HepG2 (cell line): ENCODE results near the gene MAPK8IP1. TPM values are rescaled to one million over a fixed set of nuclear protein-coding genes. Genes with fewer than 3 reads are reported as not detected.

Experiments
- ATAC-seq: fragments of 200-7000 bp; cut with Tn5 transposase; 3 replicates; pipeline ENCODE4 v1.9.1; 2020; ENCODE audit warnings: mild to moderate bottlenecking, moderate library complexity
- BruUV-seq: library from RNA; stranded (reverse); fragments of 400-500 nt; replicated peaks from 2 replicates; lab custom pipeline; 2021; lab: Mats Ljungman, UMichigan
- CTCF ChIA-PET: fragments of 300-600 bp; formaldehyde crosslinking; extraction: SDS; loops from one replicate; lab custom pipeline; 2021; ENCODE audit warnings: low total read pairs, inconsistent platforms, low intra/inter-chr PET ratio; lab: Yijun Ruan, JAX
- POLR2A ChIA-PET: fragments of 350-600 bp; sonication (Branson Sonifier 250); formaldehyde crosslinking; loops from one replicate; lab custom pipeline; 2020; ENCODE audit warnings: antibody characterized with exemption, inconsistent platforms; lab: Yijun Ruan, JAX
- DNase-seq: peaks from one replicate; pipeline ENCODE4 v3.0.0-alpha.2; 2015; ENCODE audit warnings: low spot score
- FAIRE-seq: peaks from 3 replicates; lab custom pipeline; 2011; peaks lifted over from hg19 to GRCh38; lab: Jason Lieb, UNC
- H2AFZ ChIP-seq: one replicate; pipeline ENCODE4 v1.6.1; 2011; ENCODE audit warnings: low read length, inconsistent platforms
- H3K27ac ChIP-seq: fragments of 300-600 bp; 3 replicates; pipeline ENCODE4 v1.8.0; 2011; ENCODE audit warnings: mixed run types, mild to moderate bottlenecking, mixed read lengths, low read length, inconsistent platforms; ENCODE audit not compliant: insufficient read depth; ENCODE audit errors: extremely low read length
- H3K27me3 ChIP-seq, 2 experiments: fragments of 200-600 bp in 1 of 2; 2 replicates in 1 of 2; 3 replicates in 1 of 2; pipeline versions ENCODE4 v1.6.0 to v1.8.0; 2011; ENCODE audit warnings: low read length in 2 of 2, mild to moderate bottlenecking in 2 of 2, moderate library complexity in 2 of 2, inconsistent platforms in 1 of 2; ENCODE audit not compliant: insufficient read depth in 2 of 2, control insufficient read depth in 1 of 2
- H3K36me3 ChIP-seq, 2 experiments: fragments of 200-600 bp in 1 of 2; replicated peaks in 1 of 2; 2 replicates in 1 of 2; 3 replicates in 1 of 2; pipeline versions ENCODE4 v1.5.1 to v1.8.0; 2011; ENCODE audit warnings: low read length in 2 of 2, inconsistent platforms in 1 of 2; ENCODE audit not compliant: insufficient read depth in 2 of 2, control insufficient read depth in 1 of 2
- H3K4me1 ChIP-seq: 2 replicates; pipeline ENCODE4 v1.5.1; 2012; ENCODE audit warnings: low read length, inconsistent platforms; ENCODE audit not compliant: insufficient read depth
- H3K4me2 ChIP-seq: 2 replicates; pipeline ENCODE4 v1.6.0; 2011; ENCODE audit warnings: low read depth, low read length, inconsistent platforms
- H3K4me3 ChIP-seq, 3 experiments: fragments of 200-600 bp in 1 of 3; sonication (generic), shearing (Covaris generic) in 1 of 3; replicated peaks in 1 of 3; 2 replicates each; pipeline ENCODE4 v1.5.1; 2011 to 2016; ENCODE audit warnings: low read length in 3 of 3, inconsistent platforms in 2 of 3, low read depth in 2 of 3, mild to moderate bottlenecking in 2 of 3, control low read depth in 1 of 3, mixed read lengths in 1 of 3; ENCODE audit not compliant: insufficient read depth in 1 of 3
- H3K79me2 ChIP-seq: one replicate; pipeline ENCODE4 v1.6.1; 2011; ENCODE audit warnings: low read length, inconsistent platforms; ENCODE audit not compliant: insufficient read depth
- H3K9ac ChIP-seq: 2 replicates; pipeline ENCODE4 v1.6.0; 2011; ENCODE audit warnings: mild to moderate bottlenecking, low read depth, low read length, inconsistent platforms; ENCODE audit not compliant: insufficient read depth
- H3K9me3 ChIP-seq: 2 replicates; pipeline ENCODE4 v1.5.1; 2012; ENCODE audit warnings: mild to moderate bottlenecking, low read length
- H4K20me1 ChIP-seq: 2 replicates; pipeline ENCODE4 v1.6.0; 2011; ENCODE audit warnings: inconsistent platforms, mild to moderate bottlenecking, low read length, moderate library complexity; ENCODE audit not compliant: insufficient read depth
- ATF2 ChIP-seq: sonication (generic); formaldehyde crosslinking; IDR thresholded peaks from 2 replicates; pipeline ENCODE4 v1.4.0; 2020; ENCODE audit warnings: missing genetic modification reagents
- HMG20A ChIP-seq: IDR thresholded peaks from 2 replicates; pipeline ENCODE4 v1.6.1; 2016; ENCODE audit warnings: borderline replicate concordance
- HNRNPH1 ChIP-seq: fragments of 200-400 bp; formaldehyde crosslinking; optimal IDR thresholded peaks from 2 replicates; pipeline ENCODE3; 2017; ENCODE audit warnings: mild to moderate bottlenecking, low read depth, low read length
- HOXA3 ChIP-seq: sonication (generic); formaldehyde crosslinking; IDR thresholded peaks from 2 replicates; pipeline ENCODE4 v1.5.0; 2020; ENCODE audit warnings: missing genetic modification reagents
- KAT7 ChIP-seq: IDR thresholded peaks from 2 replicates; pipeline ENCODE4 v1.6.1; 2018; ENCODE audit warnings: borderline replicate concordance, missing compliant biosample characterization
- MEIS2 ChIP-seq: sonication (generic); formaldehyde crosslinking; IDR thresholded peaks from 2 replicates; pipeline ENCODE4 v1.9.0; 2021; ENCODE audit warnings: mild to moderate bottlenecking, missing genetic modification reagents
- POGK ChIP-seq: sonication (generic); formaldehyde crosslinking; conservative IDR thresholded peaks from 2 replicates; pipeline ENCODE4 v1.8.0; 2022; ENCODE audit warnings: mild to moderate bottlenecking, moderate library complexity, missing genetic modification reagents
- REPIN1 ChIP-seq: sonication (generic); formaldehyde crosslinking; IDR thresholded peaks from 2 replicates; pipeline ENCODE4 v1.8.0; 2022; ENCODE audit warnings: missing genetic modification reagents, low read depth, mild to moderate bottlenecking, borderline replicate concordance
- SSRP1 ChIP-seq: IDR thresholded peaks from 2 replicates; pipeline ENCODE4 v1.6.1; 2016; ENCODE audit warnings: control low read depth
- TCF7 ChIP-seq: sonication (generic); IDR thresholded peaks from 2 replicates; pipeline ENCODE4 v1.6.1; 2016; ENCODE audit warnings: antibody characterized with exemption, low read depth
- U2AF1 ChIP-seq: fragments of 200-400 bp; formaldehyde crosslinking; optimal IDR thresholded peaks from 2 replicates; pipeline ENCODE3; 2017; ENCODE audit warnings: mild to moderate bottlenecking, low read depth, low read length
- ZBTB20 ChIP-seq: sonication (generic); formaldehyde crosslinking; IDR thresholded peaks from 2 replicates; pipeline ENCODE4 v1.8.1; 2023; ENCODE audit warnings: missing genetic modification reagents, low read depth, mild to moderate bottlenecking, borderline replicate concordance
- ZNF850 ChIP-seq: sonication (generic); formaldehyde crosslinking; conservative IDR thresholded peaks from 2 replicates; pipeline ENCODE4 v1.9.0; 2021; ENCODE audit warnings: mild to moderate bottlenecking, missing genetic modification reagents
- WGBS: methylation state at CpG from one replicate; pipeline ENCODE4 v1.1.6; 2017; ENCODE audit warnings: low lambda C conversion rate; 5-methylcytosine and 5-hydroxymethylcytosine counted together
- in situ Hi-C: cut with HindIII; loops from 2 replicates; pipeline ENCODE4 v1.10.0; 2017; ENCODE audit warnings: low pct_unique_long_range_greater_than_20kb; ENCODE audit not compliant: extremely low pct_ligation_motif_present
- intact Hi-C: fragments of 100-400 bp; cut with micrococcal nuclease; formaldehyde crosslinking; loops from one replicate; pipeline ENCODE4 v1.10.0; 2022; ENCODE audit not compliant: unreplicated experiment
- polyA plus RNA-seq, 8 experiments: library from polyadenylated mRNA; depleted of rRNA in 3 of 8; stranded (reverse) in 7 of 8; unstranded in 1 of 8; fragments of >200 nt; fragmentation: Illumina TruSeq in 4 of 8; extraction: Trizol in 4 of 8; gene quantifications; 2 replicates each; pipeline versions ENCODE4 v1.2.1 to v1.2.3, GENCODE V29; 2011 to 2016; ENCODE audit warnings: low read depth in 4 of 8, missing spikeins in 1 of 8, mixed read lengths in 1 of 8; ENCODE audit not compliant: insufficient read depth in 1 of 8
- total RNA-seq, 5 experiments: library from RNA; depleted of rRNA; stranded (reverse); fragments of >200 nt; fragmentation: Illumina TruSeq; extraction: Trizol; gene quantifications; 2 replicates each; pipeline ENCODE4 v1.2.3, GENCODE V29; 2016; ENCODE audit warnings: low read depth in 1 of 5

Gene MAPK8IP1
- total and polyA plus RNA-seq, 2 of the 13 experiments (the other 11 are each of a cell fraction or from before 2014, with no cell fraction given), result 2.2 to 4.2 TPM

GRCh38 chr11:45846974-45847910, 38.2 kb upstream of the MAPK8IP1 start, which contains the start of gene CRY2:
TSS of gene CRY2 (plus strand) at chr11:45847475. CDS start at chr11:45847491, 16 bp downstream.
- FAIRE-seq, result peak; percentile 53
- peak within 1 kb of the TSS; percentile 77 to 97 (median 96) for H3K4me3 ChIP-seq
- CTCF ChIA-PET, result no interaction called here
- peak; percentile 91 for TF ChIP-seq POGK
- no peak for TF ChIP-seq TCF7
- TF ChIP-seq REPIN1 (CRISPR knock-in tag), result no peak; the same call in 1 of the 2 replicates
- TF ChIP-seq ATF2 (CRISPR knock-in tag), result peak; percentile 38; the same call in 1 of the 2 replicates
- TF ChIP-seq U2AF1, result no peak
- no peak for TF ChIP-seq HNRNPH1
- TF ChIP-seq SSRP1 (CRISPR knock-in tag), result no peak
- TF ChIP-seq MEIS2 (CRISPR knock-in tag), result peak; percentile 88
- TF ChIP-seq HMG20A, result no peak
- TF ChIP-seq ZNF850 (CRISPR knock-in tag), result no peak
- no peak for TF ChIP-seq ZBTB20 (CRISPR knock-in tag)
- TF ChIP-seq KAT7, result peak; percentile 92; the same call in 1 of the 2 replicates
- TF ChIP-seq HOXA3 (CRISPR knock-in tag), result peak; percentile 81

More at GRCh38 chr11:45846974-45847910, 38.2 kb upstream of the MAPK8IP1 start, which contains the start of gene CRY2:
- peak within 1 kb of the TSS; percentile 84 for H3K27ac ChIP-seq
- H3K4me1 ChIP-seq, result peaks cover 78% of the 10 kb centered on the region
- no peaks in the 10 kb centered on the region; a peak in 1 of 5 replicates for H3K27me3 ChIP-seq
- peak within 1 kb of the TSS; percentile 94 for H3K9ac ChIP-seq
- peak; percentile 93 for DNase-seq
- H4K20me1 ChIP-seq, result peaks cover 31% of the 10 kb centered on the region
- peak; percentile 86 for ATAC-seq
- TSS peak; percentile 66 for BruUV-seq
- in situ Hi-C loops, result no loop called here
- 14% methylated on average over 1 of the region's 75 CpGs for WGBS
- peak within 1 kb of the TSS; percentile 33 for H2AFZ ChIP-seq
- H3K79me2 ChIP-seq, result peaks cover 36% of the 10 kb centered on the region
- peaks cover 3 to 7% of the 10 kb centered on the region in 2 experiments; a peak in 3 of 5 replicates for H3K36me3 ChIP-seq
- peak within 1 kb of the TSS; percentile 93 for H3K4me2 ChIP-seq
- intact Hi-C loops, result loop anchor here (5.0 to 10.0 kb wide), 3 partner anchors 75 to 280 kb away; partner anchors contain the start of gene LARGE2
- POLR2A ChIA-PET, result interaction anchor here (0.6 to 3.1 kb wide), 9 partner anchors 11 to 533 kb away, joined by 3 to 19 read pairs (median 3); partner anchors contain the start of genes PEX16 and SLC35C1
- H3K9me3 ChIP-seq, result no peaks in the 10 kb centered on the region
